Mesendoderm (in vitro differentiated cells): ENCODE measurements around the gene MAN2B2.

Experiments used
- DNase-seq: peaks from one replicate; pipeline ENCODE4 v3.0.0; 2013
- H2AK5ac ChIP-seq: 2 replicates; pipeline ENCODE4 v1.6.1; 2013; ENCODE audit warnings: low read length, inconsistent platforms
- H2BK120ac ChIP-seq: 2 replicates; pipeline ENCODE4 v1.6.1; 2013; ENCODE audit warnings: low read depth, mild to moderate bottlenecking, low read length, moderate library complexity, mixed read lengths
- H2BK15ac ChIP-seq: replicated peaks from 2 replicates; pipeline ENCODE4 v1.6.1; 2013; ENCODE audit warnings: low read depth, mild to moderate bottlenecking, moderate library complexity
- H2BK5ac ChIP-seq: 2 replicates; pipeline ENCODE4 v1.6.1; 2013; ENCODE audit warnings: low read length, inconsistent platforms
- H3K18ac ChIP-seq: 2 replicates; pipeline ENCODE4 v1.6.1; 2013; ENCODE audit warnings: mild to moderate bottlenecking, low read length, mixed read lengths
- H3K23ac ChIP-seq: one replicate; pipeline ENCODE4 v1.6.1; 2013; ENCODE audit warnings: low read length
- H3K27ac ChIP-seq: 2 replicates; pipeline ENCODE4 v1.5.1; 2013; ENCODE audit warnings: low read depth, mild to moderate bottlenecking, inconsistent platforms, low read length, moderate library complexity
- H3K27me3 ChIP-seq: 2 replicates; pipeline ENCODE4 v1.6.1; 2013; ENCODE audit warnings: low read length, control low read depth, mild to moderate bottlenecking, inconsistent platforms; ENCODE audit not compliant: insufficient read depth, poor library complexity
- H3K36me3 ChIP-seq: 2 replicates; pipeline ENCODE4 v1.6.1; 2013; ENCODE audit warnings: low read length, inconsistent platforms; ENCODE audit not compliant: control insufficient read depth, insufficient read depth
- H3K4ac ChIP-seq: one replicate; pipeline ENCODE4 v1.6.1; 2013; ENCODE audit warnings: low read depth, mild to moderate bottlenecking, low read length, moderate library complexity
- H3K4me1 ChIP-seq: 2 replicates; pipeline ENCODE4 v1.6.1; 2013; ENCODE audit warnings: low read depth, low read length, inconsistent platforms; ENCODE audit not compliant: control insufficient read depth
- H3K4me2 ChIP-seq: 2 replicates; pipeline ENCODE4 v1.6.1; 2013; ENCODE audit warnings: low read length
- H3K4me3 ChIP-seq: 2 replicates; pipeline ENCODE4 v1.5.1; 2013; ENCODE audit warnings: mild to moderate bottlenecking, low read length
- H3K56ac ChIP-seq: one replicate; pipeline ENCODE4 v1.6.1; 2013; ENCODE audit warnings: low read length
- H3K79me1 ChIP-seq: 2 replicates; pipeline ENCODE4 v1.6.1; 2013; ENCODE audit warnings: low read length, inconsistent platforms
- H3K79me2 ChIP-seq: 2 replicates; pipeline ENCODE4 v1.6.1; 2013; ENCODE audit warnings: mild to moderate bottlenecking, low read length; ENCODE audit not compliant: control insufficient read depth, insufficient read depth
- H3K9ac ChIP-seq: 2 replicates; pipeline ENCODE4 v1.6.1; 2013; ENCODE audit warnings: low read length, inconsistent platforms
- H4K5ac ChIP-seq: one replicate; pipeline ENCODE4 v1.6.1; 2013; ENCODE audit warnings: low read length
- H4K8ac ChIP-seq: one replicate; pipeline ENCODE4 v1.6.1; 2013; ENCODE audit warnings: low read depth, mild to moderate bottlenecking, control low read depth, low read length, moderate library complexity
- whole genome bisulfite sequencing: extraction: QIAGEN DNeasy Blood & Tissue Kit; methylation state at CpG from one replicate; pipeline ENCODE4 v1.1.7; 2013; ENCODE audit warnings: low lambda C conversion rate, missing lambda C conversion rate; ENCODE audit not compliant: insufficient coverage; ENCODE audit errors: extremely low coverage; 5-methylcytosine and 5-hydroxymethylcytosine counted together

MAN2B2 gene

DNA sequence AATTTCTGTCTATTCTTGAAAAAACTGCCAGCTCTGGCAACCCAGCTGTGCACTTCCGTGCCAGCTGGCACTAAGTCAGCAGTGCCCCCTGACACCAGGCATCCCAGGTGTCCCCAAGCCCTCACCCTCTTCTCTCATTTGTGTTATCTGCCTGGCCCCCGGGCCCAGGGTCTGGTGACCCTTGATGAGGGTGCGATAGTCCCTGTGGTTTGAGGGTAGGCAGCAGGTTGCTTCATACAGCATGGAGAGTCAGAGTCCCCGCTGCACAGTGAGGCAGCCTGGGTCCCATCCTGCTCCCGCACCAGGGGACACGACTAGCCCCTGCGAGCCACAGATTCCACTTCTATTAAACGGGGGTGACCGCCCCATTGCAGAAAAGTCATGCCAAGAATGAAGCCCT is 1.9 kb downstream of the MAN2B2 start:
- no peak overlapping the region for H3K18ac ChIP-seq
- no peak overlapping the region for H2AK5ac ChIP-seq
- no peak overlapping the region for H4K5ac ChIP-seq
- H2BK5ac ChIP-seq, result no peak overlapping the region
- H3K23ac ChIP-seq, result no peak overlapping the region
- H3K4ac ChIP-seq, result no peak overlapping the region
- no peak for DNase-seq
- WGBS, result no CpG with 5 or more reads among the region's 9 CpGs
- H3K36me3 ChIP-seq, result no peaks in the 10 kb centered on the region
- no peaks in the 10 kb centered on the region for H3K27me3 ChIP-seq
- no peak overlapping the region for H2BK120ac ChIP-seq
- H3K9ac ChIP-seq, result no peak overlapping the region
- H3K27ac ChIP-seq, result no peak overlapping the region
- no peak overlapping the region for H4K8ac ChIP-seq
- no peak overlapping the region for H3K4me3 ChIP-seq
- no peaks in the 10 kb centered on the region for H3K79me2 ChIP-seq
- H3K56ac ChIP-seq, result no peak overlapping the region
- H3K4me1 ChIP-seq, result no peaks in the 10 kb centered on the region
- H3K4me2 ChIP-seq, result no peak overlapping the region
- no peaks in the 10 kb centered on the region for H3K79me1 ChIP-seq
- no peak overlapping the region for H2BK15ac ChIP-seq

- H4K8ac ChIP-seq, result no peak overlapping the region
- H2BK15ac ChIP-seq, result no peak overlapping the region
- H2AK5ac ChIP-seq, result no peak overlapping the region
- no peak for DNase-seq
- no peaks in the 10 kb centered on the region for H3K27me3 ChIP-seq
- H3K23ac ChIP-seq, result no peak overlapping the region
- H3K4me2 ChIP-seq, result no peak overlapping the region
- H3K18ac ChIP-seq, result no peak overlapping the region
- H3K79me2 ChIP-seq, result no peaks in the 10 kb centered on the region
- no peak overlapping the region for H3K4me3 ChIP-seq
- H3K56ac ChIP-seq, result no peak overlapping the region
- H3K4ac ChIP-seq, result no peak overlapping the region
- no peaks in the 10 kb centered on the region for H3K4me1 ChIP-seq
- H2BK5ac ChIP-seq, result no peak overlapping the region
- H2BK120ac ChIP-seq, result no peak overlapping the region
- H4K5ac ChIP-seq, result no peak overlapping the region
- no peak overlapping the region for H3K9ac ChIP-seq
- H3K36me3 ChIP-seq, result no peaks in the 10 kb centered on the region
- H3K27ac ChIP-seq, result no peak overlapping the region
- WGBS, result no CpG with 5 or more reads among the region's 10 CpGs
- no peaks in the 10 kb centered on the region for H3K79me1 ChIP-seq
Observed at GRCh38 chr4:6577409-6577808, 2.4 kb downstream of the MAN2B2 start.

- Histone ChIP-seq H3K9ac (no peak overlapping the region), H2BK5ac (no peak overlapping the region), H3K36me3 (no peaks in the 10 kb centered on the region), H3K79me1 (no peaks in the 10 kb centered on the region), H3K4me1 (no peaks in the 10 kb centered on the region), H4K8ac (no peak overlapping the region), H3K4me2 (no peak overlapping the region), H3K27ac (no peak overlapping the region), H2BK15ac (no peak overlapping the region), H4K5ac (no peak overlapping the region), H3K56ac (no peak overlapping the region), H3K18ac (no peak overlapping the region), H3K27me3 (no peaks in the 10 kb centered on the region), H2BK120ac (no peak overlapping the region), H3K4me3 (no peak overlapping the region), H3K4ac (no peak overlapping the region), H3K23ac (no peak overlapping the region), H2AK5ac (no peak overlapping the region), H3K79me2 (no peaks in the 10 kb centered on the region)
- WGBS, result no CpG with 5 or more reads among the region's 9 CpGs
- DNase-seq, result no peak
Observed at GRCh38 chr4:6578221-6578620, 3.2 kb downstream of the MAN2B2 start.

DNA sequence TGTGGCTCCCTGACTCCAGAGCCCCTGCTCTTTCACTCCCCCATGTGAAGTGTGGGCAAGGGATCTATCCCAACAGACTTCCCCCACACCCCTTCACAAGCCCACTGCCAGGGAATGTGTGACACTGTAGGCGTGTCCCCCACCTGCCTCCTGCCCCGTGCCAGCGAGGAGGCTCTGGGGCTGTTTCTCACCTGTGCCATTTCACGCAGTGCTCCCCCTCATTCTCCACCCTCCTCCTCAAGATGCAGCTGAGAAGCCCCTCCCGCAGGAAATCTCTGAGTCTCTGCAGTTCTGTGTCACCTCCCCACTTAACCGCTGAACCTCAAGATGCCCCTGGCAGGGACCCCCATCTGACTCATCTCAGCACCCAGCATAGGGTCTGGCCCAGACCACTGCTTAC is 5.4 kb downstream of the MAN2B2 start:
- no peak overlapping the region for H3K4me3 ChIP-seq
- no peaks in the 10 kb centered on the region for H3K79me1 ChIP-seq
- H3K56ac ChIP-seq, result no peak overlapping the region
- no peak overlapping the region for H2AK5ac ChIP-seq
- H2BK120ac ChIP-seq, result no peak overlapping the region
- no peak overlapping the region for H3K23ac ChIP-seq
- H3K4me2 ChIP-seq, result no peak overlapping the region
- no peak overlapping the region for H3K27ac ChIP-seq
- no peaks in the 10 kb centered on the region for H3K4me1 ChIP-seq
- H3K18ac ChIP-seq, result no peak overlapping the region
- no peak overlapping the region for H2BK5ac ChIP-seq
- no peaks in the 10 kb centered on the region for H3K27me3 ChIP-seq
- H3K9ac ChIP-seq, result no peak overlapping the region
- H4K5ac ChIP-seq, result no peak overlapping the region
- no peaks in the 10 kb centered on the region for H3K79me2 ChIP-seq
- H2BK15ac ChIP-seq, result no peak overlapping the region
- no peak overlapping the region for H4K8ac ChIP-seq
- no CpG with 5 or more reads among the region's 6 CpGs for WGBS
- no peak overlapping the region for H3K4ac ChIP-seq
- H3K36me3 ChIP-seq, result no peaks in the 10 kb centered on the region
- DNase-seq, result no peak

DNA sequence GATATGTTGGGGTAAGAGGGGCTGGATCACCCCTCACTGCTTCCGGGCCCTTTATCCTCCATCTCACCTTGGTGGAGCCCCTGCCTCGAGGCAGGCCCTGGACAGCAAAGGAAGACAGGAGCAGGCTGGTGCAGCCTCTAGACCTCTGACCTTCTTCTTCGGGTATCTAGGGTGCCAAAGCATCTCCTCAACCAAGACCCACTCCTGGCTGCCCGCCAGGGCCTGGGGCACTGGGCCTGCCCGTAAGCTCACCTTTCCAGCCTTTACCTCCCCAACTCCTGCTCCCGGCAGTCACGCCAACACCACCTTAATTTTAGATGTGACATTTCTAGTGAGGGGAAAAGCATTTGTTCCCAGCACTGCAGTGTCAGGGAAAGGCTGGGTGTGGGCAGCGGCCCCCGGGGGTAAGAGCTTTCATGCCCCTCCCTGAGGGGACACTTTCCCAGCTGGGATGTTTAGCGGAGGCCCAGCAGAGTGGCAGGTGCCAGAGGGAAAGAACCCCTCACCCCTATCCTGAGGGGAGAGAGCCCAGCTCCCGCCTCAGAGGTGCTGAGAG is 6.7 kb downstream of the MAN2B2 start:
- H4K8ac ChIP-seq, result no peak overlapping the region
- no peak overlapping the region for H2BK15ac ChIP-seq
- H3K56ac ChIP-seq, result no peak overlapping the region
- H3K27me3 ChIP-seq, result no peaks in the 10 kb centered on the region
- H3K79me2 ChIP-seq, result no peaks in the 10 kb centered on the region
- no peak overlapping the region for H3K27ac ChIP-seq
- no peak overlapping the region for H3K4ac ChIP-seq
- no peak overlapping the region for H3K4me3 ChIP-seq
- H3K4me2 ChIP-seq, result no peak overlapping the region
- no peaks in the 10 kb centered on the region for H3K79me1 ChIP-seq
- no peaks in the 10 kb centered on the region for H3K36me3 ChIP-seq
- no peak overlapping the region for H2BK5ac ChIP-seq
- no peak overlapping the region for H4K5ac ChIP-seq
- no peak overlapping the region for H2BK120ac ChIP-seq
- no peak overlapping the region for H3K23ac ChIP-seq
- DNase-seq, result no peak
- H2AK5ac ChIP-seq, result no peak overlapping the region
- H3K9ac ChIP-seq, result no peak overlapping the region
- no CpG with 5 or more reads among the region's 11 CpGs for WGBS
- no peak overlapping the region for H3K18ac ChIP-seq
- no peaks in the 10 kb centered on the region for H3K4me1 ChIP-seq

DNA sequence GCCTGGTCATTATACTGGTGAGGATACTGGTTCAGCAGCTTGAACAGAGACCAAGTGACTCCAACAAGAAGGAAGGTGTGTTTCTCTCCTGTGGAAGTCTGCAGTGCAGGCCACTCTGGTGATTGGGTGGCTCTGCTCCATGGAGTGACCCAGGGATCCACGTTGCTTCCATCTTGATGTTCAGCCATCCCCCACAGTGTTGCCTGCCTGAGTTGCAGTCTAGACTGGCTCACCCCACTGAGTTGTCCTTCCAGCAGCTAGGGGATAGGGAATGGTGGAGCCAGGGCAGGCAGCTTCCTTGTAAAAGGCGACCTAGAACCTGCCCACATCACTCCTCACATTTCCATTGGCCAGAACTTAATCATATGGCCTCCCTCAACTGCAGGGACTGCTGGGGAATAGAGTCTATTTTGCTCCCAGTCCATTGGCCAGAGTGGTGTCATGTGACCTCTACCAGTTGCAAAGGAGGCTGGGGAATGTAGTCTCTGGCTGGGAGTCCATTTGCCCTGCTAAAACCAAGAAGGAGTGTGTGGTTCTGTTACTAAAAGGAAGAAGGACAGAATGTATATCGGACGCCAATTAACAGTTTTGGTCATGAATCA is 8.0 kb downstream of the MAN2B2 start:
- Histone ChIP-seq H3K27ac (no peak overlapping the region), H3K56ac (no peak overlapping the region), H2BK5ac (no peak overlapping the region), H2BK120ac (no peak overlapping the region), H3K36me3 (no peaks in the 10 kb centered on the region), H3K4me2 (no peak overlapping the region), H3K23ac (no peak overlapping the region), H3K4me3 (no peak overlapping the region), H3K18ac (no peak overlapping the region), H3K4ac (no peak overlapping the region), H2BK15ac (no peak overlapping the region), H4K5ac (no peak overlapping the region), H4K8ac (no peak overlapping the region), H3K79me2 (no peaks in the 10 kb centered on the region), H3K9ac (no peak overlapping the region), H2AK5ac (no peak overlapping the region), H3K4me1 (no peaks in the 10 kb centered on the region), H3K27me3 (no peaks in the 10 kb centered on the region), H3K79me1 (no peaks in the 10 kb centered on the region)
- WGBS, result no CpG with 5 or more reads among the region's 4 CpGs
- DNase-seq, result peak; percentile 72
